HL-60/S4 treated with phorbol 12-myristate 13-acetate at 8.2 ng/mL for 4 days and 3 days (cell line): ENCODE data around the gene ARPC2.

ENCODE experiments used
- in situ Hi-C: fragments of 300-500 bp; cut with MboI; formaldehyde crosslinking; loops from 2 replicates; pipeline ENCODE4 v1.15.0; 2022; ENCODE audit warnings: low sequenced_read_pairs

ARPC2 gene

DNA sequence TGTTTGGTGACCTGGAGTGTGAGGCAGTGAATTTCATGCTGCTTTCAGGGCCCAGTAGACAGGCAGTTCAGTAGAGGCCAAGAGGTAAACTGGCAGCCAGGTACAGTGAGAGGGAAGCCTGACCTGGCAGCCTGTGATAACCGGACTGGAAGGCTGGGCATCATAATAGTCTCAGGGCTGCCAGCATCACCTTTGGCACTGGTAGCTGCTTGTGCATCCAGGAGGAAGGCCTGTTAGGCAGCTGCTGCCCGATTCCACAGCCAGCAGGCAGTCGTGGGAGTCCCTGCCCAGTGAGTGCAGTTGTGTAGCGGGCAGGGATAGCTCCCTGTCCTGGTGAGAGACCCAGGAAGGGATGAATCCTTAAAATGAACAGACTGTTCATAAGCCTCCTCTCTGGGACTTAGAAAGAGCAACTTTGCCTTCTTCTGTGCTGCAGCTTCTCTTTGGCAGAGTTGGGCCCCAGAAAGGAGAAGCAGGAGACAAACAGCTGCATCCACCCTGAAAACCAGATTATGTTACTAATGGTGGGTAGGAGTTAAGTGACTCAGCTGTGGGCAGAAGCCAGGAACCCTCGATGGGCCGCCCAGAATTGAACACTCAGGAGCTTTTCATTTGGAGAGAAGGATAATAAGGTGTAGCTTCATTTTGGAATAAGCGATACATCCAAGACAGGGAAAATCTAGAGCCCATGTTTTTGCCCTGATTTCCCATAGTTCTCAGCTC is 35.7 kb downstream of the ARPC2 start:
- in situ Hi-C loops, result no loop called here

DNA sequence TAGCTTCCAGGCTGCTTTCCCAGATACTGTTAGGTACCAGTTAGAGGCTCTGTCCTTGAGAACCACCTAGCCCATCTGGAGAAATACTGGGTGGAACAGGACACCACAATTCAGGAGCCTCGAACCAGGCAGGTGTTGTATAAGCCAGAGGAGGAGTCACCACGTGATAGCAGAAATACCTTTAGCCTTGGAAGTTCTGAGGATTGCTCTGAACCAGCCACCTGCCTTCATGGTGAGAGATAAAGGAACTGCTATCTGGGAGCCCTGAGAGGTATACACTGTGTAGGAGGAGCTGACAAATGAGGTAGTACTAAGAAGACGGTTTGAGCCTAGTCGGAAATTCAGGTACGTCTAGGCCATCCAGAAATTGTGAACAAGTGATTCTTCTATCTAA is 36.2 kb downstream of the ARPC2 start:
- in situ Hi-C loops, result no loop called here

DNA sequence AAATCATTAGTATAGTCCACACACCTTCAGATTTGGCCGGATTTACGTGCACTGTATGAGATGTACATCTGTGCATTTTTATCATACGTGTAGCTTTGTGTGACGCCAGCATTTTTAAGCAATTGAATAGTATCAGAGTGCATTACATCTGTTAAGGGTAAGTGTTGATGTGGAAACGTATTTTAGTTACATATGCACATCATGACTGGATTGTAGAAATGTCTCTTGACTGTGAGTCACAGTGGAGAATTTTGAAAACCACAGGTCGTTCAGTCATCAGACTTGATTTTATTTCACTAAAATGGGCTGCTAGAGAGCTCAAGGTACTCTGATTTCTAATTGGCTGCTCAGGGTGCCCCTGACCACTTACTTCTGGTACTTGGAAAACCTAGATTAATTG is 38.5 kb downstream of the ARPC2 start:
- in situ Hi-C loops, result no loop called here

DNA sequence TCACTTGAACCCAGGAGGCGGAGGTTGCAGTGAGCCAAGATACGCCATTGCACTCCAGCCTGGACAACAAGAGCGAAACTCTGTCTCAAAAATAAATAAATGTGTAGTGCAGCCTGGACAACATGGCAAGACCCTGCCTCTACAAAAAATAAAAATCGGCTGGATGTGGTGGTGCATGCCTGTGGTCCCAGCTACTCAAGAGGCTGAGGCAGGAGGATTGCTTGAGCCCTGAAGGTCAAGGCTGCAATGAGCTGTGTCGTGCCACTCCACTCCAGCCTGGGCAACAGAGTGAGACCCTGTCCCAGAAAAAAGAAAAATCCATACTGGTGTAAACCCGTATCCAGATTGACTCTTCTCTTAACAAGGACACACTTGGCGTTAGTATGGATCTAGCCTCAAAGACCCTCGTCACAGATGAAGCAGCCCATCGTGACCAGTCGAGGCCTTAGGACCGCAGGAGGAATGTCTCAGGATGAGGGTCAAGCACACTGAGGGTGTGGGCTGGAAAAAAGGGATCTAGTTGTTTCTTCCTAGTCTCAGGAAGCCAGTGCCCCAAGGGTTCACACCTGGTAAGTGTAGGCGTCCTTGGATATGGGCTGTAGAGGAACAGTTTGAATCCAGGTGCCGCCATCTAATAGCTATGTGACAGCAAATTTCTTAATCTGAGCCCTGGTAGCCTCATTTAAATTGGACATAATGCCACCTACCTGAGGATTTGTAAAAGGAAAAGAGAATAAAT is 39.8 kb downstream of the ARPC2 start:
- in situ Hi-C loops, result no loop called here

DNA sequence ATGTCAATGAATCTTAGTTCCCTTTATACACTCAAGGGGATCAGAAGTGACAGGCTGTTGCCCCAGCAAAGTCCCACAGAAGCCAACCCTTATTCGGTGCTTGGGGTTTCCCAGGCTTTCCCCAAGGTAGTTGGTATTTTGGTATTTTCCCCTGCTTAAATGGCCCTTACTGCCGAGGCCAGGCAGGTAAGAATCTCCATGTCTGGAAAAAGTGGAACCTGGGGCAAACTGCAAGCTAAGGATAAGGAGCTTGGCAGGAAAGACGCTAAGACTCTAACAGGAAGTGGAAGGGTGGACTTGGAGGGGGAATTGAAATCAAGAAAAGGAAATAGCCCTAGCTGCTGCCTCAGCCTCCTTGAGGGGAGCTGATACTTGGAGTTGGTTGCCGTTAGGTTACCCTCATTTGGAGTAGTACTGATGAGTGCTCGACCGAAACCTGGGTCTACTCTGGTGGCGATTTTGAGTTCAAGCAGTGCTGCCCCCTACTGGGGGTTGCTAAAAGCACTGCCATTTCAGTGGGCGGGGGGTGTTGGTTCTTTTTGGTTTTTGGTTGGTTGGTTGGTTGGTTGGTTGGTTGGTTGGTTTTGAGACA is 40.5 kb downstream of the ARPC2 start:
- in situ Hi-C loops, result no loop called here

DNA sequence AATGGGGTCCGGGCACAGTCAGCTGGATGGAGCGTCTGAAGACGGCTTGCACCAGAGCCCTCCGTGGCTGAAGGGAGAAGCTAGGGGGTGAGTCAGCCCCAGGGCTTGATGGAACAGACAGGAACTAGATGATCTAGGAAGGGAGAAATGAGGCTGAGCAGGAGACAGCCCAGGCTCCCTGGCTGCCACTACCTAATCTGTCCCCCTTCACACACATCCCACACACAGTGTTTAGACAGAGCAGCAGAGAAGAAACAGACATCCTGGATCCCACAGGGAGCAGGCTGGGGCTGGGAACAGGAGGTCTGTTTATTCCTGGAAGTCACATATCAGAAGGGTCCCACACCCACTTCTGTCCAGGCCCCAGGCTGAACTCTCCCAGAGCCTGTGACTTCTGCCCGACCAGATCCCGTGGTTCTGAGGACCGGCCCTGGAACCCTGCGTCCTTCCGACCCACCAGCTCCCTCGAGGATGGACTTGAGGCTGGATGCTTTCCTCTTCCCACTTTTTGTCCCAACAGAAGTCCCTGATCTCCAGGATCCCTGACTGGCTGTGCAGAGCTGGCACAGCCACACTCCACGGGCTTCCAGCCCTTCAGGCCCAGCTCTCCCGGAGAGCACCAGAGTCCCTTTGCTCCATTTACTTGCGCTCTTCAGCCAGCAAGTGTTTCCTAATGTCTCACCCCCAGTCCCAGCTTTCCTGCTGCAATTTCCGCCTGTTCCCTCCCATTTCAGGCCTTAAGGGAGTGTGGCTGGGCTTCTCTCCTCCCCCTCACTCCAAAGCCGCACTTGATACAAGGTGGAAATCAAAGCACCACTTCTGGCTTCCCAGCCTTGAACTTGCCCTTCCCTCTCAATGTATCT is 42.3 kb downstream of the ARPC2 start:
- in situ Hi-C loops, result no loop called here

DNA sequence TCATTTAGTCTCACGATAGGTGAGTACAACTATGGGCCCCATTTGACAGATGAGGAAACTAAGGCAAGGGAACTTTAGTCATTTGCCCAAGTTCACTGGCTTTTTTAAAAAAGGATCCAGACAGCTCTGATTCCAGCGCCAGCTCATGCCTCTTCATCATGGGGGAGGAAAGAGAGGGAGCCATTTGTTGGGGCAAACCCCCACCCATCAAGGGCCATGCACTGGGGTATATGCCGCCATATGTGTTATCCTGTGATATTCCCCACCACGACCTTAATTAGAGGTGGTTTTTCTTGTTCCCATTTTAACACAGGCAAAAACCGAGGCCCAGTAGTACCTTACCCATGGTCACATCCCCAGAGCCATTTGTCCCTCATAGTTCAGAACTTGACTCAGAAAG is 43.2 kb downstream of the ARPC2 start:
- in situ Hi-C loops, result no loop called here

DNA sequence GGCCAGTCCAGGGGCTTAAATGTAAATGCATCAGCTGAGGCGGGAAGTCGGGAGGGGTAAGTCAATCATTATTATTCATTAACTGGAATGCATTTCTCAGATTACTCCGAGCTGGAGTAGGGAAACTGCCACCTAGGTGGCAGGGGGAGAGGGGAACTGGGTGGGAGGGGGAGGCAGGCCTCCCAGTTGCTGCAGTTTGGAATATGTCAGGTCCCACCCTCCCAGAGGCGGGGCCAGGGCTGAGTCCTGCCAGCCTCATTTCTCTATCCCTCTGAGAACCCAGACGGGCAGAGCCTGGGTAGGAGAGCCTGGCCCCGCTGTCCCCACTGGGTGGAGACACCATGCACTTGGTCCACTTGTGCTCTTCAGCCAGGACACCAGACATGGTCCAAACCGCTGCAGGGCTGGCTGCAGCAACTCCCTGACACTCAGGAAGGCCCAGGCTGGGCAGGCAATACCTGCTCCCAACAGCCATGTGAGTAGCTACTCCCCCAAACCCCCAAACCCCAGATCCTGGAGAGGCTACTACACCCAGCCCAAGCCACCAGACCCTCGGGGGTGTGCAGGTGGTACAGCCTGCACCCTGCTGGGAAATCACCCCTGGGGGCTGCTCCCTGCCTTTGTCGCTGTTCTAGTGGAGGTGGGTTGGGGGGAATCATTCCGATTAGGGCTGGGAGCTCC is 43.9 kb downstream of the ARPC2 start, which contains the start of gene GPBAR1:
Gene GPBAR1, plus strand, starts transcription at position 274 of the 681 bp plus-strand sequence. CDS start 1,710 bp downstream, outside the sequence.
- in situ Hi-C loops, result no loop called here

DNA sequence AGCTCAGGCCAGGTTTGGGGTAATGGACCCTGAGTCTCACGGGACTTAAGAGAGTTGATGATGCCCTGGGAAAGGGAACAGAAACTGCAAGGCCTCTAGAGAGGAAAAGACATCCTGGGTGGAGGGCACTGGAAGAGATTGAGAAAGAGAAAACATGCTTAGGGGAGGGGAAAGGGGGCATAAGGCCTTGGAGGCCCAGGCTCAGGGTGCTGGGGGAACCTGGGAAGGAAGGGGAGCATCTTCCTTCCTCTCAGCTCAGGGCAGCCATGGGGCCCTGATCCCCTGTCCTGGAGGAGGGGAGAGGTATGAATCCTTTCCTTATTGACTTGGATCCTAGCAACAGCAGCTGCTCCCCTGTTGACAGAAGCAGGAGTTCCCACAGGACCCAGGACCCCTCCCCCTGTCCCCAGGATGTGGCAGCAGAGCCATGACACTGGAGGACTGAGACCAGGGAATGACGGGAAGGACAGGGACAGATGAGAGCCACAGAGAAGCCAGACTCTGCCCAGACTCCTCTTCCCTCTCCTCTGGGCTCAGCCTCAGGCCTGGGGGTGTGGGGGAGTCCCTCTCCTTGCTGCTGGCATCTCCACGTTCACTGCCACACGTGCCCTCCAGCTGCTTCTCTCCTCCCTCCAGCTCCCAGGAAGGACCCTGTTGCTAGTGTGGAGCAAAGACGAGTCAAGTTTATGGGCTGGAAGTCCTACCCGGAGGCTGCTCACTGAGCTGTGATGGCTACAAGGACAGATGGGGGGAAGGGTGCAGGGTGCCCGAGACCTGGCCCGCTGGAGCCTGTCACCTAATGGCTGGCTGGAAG is 44.6 kb downstream of the ARPC2 start:
- in situ Hi-C loops, result no loop called here

DNA sequence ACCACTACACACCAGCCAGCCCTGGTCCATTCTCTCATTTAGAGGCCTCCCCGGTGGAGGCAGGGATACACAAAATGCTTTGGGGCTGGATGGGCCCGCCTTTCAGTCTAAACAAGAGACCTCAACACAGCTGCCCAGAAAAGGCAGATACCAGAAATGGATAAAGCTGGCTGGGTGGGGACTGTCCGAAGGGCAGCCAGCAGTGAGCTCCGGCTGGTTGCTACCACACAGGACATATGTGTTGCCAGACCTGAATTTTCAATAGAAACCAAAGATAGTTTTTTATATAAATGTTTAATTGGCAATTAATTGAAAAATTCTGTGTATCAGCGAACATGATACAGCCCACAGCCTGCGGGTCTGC is 45.2 kb downstream of the ARPC2 start:
- in situ Hi-C loops, result no loop called here

DNA sequence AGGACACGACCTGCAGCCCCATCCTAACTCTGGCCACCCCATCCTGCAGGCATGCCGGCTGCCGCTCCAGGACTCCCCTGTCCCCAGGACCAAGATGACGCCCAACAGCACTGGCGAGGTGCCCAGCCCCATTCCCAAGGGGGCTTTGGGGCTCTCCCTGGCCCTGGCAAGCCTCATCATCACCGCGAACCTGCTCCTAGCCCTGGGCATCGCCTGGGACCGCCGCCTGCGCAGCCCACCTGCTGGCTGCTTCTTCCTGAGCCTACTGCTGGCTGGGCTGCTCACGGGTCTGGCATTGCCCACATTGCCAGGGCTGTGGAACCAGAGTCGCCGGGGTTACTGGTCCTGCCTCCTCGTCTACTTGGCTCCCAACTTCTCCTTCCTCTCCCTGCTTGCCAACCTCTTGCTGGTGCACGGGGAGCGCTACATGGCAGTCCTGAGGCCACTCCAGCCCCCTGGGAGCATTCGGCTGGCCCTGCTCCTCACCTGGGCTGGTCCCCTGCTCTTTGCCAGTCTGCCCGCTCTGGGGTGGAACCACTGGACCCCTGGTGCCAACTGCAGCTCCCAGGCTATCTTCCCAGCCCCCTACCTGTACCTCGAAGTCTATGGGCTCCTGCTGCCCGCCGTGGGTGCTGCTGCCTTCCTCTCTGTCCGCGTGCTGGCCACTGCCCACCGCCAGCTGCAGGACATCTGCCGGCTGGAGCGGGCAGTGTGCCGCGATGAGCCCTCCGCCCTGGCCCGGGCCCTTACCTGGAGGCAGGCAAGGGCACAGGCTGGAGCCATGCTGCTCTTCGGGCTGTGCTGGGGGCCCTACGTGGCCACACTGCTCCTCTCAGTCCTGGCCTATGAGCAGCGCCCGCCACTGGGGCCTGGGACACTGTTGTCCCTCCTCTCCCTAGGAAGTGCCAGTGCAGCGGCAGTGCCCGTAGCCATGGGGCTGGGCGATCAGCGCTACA is 45.9 kb downstream of the ARPC2 start:
- in situ Hi-C loops, result no loop called here

DNA sequence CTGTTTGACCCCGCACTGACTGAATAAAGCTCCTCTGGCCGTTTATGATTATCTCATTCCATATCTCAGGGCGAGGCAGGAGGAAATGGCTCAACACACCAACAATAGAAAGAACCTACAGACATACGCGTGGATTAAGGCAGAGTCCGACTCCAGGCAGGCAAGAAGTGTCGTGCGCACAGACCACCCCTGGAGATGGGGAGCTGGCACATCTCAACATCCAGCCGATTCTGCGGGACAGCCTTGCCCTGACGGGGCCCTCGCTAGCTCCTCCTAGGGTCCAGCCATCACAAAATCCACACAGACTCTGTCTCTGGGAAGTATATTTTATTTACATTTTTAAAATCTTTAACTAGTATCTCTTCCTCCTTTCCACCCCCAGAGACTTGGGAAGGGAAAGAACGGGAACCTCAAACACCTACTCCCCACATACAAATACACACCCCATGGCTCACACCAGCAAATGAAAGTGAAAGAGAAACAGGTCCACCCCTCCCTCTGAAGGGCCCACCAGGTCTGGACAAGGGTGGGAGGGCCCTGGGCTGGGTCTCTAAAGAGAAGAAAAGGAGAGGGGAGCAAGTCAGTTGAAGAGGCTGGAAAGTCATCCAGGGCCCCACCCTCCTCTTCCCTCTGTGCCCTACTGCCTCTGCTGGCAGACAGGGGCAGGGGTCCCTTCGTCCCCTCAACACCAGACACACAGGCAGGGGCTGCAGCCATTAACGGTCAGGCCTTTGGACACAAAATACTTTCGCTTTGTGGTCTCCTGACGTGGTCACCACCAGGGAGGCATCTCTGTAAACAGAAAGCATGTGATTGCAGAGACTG is 47.0 kb downstream of the ARPC2 start:
- in situ Hi-C loops, result no loop called here

DNA sequence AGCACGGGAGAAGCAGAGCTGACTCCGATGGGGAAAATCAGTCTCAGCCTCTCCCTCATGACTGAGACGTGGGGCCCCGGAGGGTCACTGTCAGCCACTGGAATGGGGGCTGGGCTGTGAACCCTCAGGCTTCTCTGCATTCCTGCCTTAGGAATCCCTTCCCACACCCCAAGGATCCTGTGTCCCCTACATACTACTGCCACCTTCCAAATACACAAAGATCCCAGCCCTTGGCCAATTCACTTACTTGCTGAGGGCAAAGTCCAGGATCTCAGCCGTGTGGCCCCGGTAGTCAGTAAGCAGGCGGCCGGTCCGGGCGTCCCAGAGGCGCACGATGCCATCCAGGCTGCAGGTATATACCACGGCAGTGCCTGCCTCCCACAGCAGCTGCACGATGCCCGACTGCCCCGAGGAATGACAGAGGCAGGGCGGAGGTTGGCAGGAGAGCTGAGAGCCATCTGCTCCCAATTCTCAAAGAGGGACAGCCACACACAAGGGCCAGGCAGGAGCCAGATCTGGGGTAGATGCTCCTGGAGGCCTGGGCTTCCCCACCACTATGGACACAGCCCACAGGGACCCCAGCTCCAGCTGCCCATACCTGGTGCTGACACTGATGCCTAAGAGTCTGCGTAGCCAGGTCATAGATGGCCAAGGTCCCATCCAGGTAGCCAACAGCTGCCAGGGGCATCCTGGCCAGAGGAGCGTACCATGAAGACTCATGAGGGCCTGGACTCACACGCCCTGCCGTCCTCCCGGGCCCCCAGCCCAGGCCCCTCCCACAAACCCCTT is 48.0 kb downstream of the ARPC2 start:
- in situ Hi-C loops, result no loop called here

DNA sequence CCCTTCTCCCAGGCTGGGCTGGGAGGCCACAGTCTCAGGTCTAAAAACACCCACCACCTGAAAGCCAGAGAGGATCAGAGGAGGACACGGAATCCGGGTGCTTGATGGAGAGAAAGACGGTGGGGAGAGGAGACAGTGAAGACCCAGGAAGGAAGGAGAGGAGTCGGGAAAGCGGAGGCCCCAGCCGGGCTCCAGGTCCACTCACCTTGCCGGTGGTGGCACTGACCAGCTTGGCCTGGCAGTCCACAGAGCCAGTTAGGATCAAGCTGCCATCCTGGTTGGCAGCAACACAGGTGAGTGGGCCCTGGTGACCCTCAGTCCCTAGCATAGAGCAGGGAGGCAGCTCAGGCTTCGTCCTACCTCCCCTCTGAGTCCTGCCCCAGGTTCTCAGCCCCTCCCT is 48.6 kb downstream of the ARPC2 start:
- in situ Hi-C loops, result no loop called here

DNA sequence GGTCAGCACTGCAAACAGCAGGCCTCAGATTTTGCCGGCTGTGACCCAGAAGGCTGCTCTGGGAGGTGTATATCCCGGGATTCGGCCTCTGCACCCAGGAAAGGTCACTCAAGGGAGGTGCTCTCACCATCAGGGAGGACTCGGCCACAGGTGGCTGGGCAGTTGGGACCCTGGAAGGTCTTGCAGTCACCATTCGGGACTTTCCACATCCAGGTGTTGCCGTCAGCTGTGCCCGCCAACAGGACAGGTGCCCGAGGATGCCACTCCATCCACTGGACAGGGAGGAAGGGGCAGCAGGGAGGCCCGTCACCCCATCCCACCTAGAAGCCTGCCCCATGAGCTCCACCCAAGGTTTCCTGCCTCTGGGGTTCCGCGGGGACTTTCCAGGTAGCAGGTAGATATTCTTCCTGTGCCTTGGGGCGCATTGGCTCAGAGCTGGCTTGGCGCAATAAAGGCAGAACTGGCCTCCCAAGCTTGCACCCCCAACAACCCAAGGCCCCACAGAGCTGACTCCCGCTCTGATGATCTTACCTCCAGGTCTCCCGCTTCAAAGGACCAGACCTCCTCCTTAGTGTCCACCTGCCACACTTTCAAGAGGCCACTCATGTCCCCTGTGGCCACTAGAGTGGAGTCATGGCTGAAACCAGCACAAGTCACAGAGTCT is 49.5 kb downstream of the ARPC2 start:
- in situ Hi-C loops, result no loop called here

DNA sequence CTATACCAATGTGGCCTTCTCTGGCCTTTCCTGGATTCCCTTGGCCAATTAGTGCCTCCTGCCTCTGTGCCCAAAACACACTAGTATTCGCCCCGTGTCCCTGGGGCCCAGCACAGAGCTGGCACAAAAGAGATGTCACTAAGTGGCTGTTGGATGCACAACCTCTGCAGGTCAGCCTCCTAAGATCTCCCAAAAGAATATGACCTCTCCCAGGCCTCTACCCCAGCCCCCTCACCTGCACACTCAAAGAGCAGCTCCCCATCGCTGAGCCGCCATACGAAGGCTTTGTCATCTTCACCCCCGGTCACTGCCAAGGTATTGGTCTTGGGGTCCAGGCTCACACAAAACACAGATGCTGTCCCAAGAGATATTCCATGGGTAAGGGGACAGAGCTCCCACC is 50.3 kb downstream of the ARPC2 start:
- in situ Hi-C loops, result no loop called here
